Left ventricle myocardium inferior (tissue), 1 donor: Measurements from ENCODE around the gene ZNF688. TPM values are rescaled to one million over a fixed set of nuclear protein-coding genes. Genes with fewer than 3 reads are reported as not detected.
A peak's percentile ranks its signal among the peaks of the same experiment; 100 is the strongest.

Experiments
- DNase-seq: peaks from one replicate; pipeline ENCODE4 v3.0.0-alpha.2; 2020
- H3K27ac ChIP-seq: fragments of 200-600 bp; replicated peaks from 2 replicates; pipeline ENCODE4 v1.8.0; 2021
- H3K27me3 ChIP-seq: fragments of 200-600 bp; 2 replicates; pipeline ENCODE4 v1.8.0; 2021; ENCODE audit warnings: low read depth
- H3K36me3 ChIP-seq: fragments of 200-600 bp; 2 replicates; pipeline ENCODE4 v1.8.0; 2021
- H3K4me1 ChIP-seq: fragments of 200-600 bp; 2 replicates; pipeline ENCODE4 v1.8.0; 2021
- H3K4me3 ChIP-seq: fragments of 200-600 bp; 2 replicates; pipeline ENCODE4 v1.8.0; 2021; ENCODE audit warnings: mild to moderate bottlenecking, moderate library complexity
- H3K9me3 ChIP-seq: fragments of 200-600 bp; replicated peaks from 2 replicates; pipeline ENCODE4 v1.8.0; 2021
- intact Hi-C: fragments of 100-400 bp; cut with micrococcal nuclease; formaldehyde crosslinking; loops from one replicate; pipeline ENCODE4 v1.11.0; 2022
- total RNA-seq: library from RNA; stranded (reverse); fragmentation: NEBNext Ultra II Directional; extraction: Animal tissue kit (Norgen Biotek cat#: 25700); gene quantifications from one replicate; pipeline ENCODE4 v1.2.1, GENCODE V29; 2021
- TF ChIP-seq, protein P1 (sequence below): fragments of 200-600 bp; IDR thresholded peaks from 2 replicates; pipeline ENCODE4 v1.8.0; 2021; ENCODE audit warnings: antibody characterized with exemption, mild to moderate bottlenecking, borderline replicate concordance
- donor health status: DM: no; HTN: yes; CAD: no; lungs with severe emphysema.

The ZNF688 gene
- total RNA-seq, 1 donor from 2014 or later, result 10.8 TPM

DNA sequence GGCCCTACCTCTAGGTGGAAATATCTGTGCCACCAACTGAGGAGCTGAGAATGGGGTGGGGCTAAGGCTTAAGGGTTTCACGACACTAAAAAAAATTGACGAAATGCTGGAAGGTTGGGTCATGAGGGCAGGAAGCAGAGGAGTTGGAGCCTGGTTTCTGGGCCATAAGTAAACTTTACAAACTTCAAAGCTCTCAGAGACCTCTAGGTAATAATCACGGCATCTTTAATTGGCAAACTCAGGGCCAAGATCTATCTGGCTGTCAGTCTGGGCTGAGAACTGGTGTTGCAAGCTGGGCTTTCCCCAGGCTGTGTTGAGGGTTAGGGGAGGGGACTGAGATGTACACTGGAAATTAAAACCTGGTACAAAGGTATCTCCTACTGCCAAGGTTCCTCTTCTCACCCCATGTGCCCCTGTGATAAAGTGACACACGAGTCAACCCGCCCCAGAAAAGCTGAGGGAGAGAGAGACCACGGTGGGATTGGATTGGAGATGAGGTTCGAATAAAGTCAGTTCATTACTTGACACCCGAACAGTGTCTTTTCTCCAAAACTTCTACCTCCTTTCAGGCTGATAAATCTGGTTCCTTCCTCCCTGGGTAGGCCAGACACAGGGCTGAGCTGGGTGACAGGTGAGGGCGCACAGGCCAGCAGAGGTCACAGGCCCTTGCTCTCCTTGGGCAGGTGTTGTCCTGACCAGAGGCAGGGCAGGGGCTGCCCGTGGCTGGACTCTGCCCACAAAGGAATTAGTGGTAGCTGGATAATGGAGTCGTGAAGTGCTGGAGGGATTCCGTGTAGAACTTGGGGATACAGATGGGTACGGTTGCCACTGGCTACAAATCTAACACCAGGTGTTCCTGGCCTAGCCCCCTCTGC is 41.1 kb downstream of the ZNF688 start:
- H3K4me1 ChIP-seq, result peaks cover 44% of the 10 kb centered on the region
- no peak overlapping the region for H3K4me3 ChIP-seq
- TF ChIP-seq, protein P1, sequence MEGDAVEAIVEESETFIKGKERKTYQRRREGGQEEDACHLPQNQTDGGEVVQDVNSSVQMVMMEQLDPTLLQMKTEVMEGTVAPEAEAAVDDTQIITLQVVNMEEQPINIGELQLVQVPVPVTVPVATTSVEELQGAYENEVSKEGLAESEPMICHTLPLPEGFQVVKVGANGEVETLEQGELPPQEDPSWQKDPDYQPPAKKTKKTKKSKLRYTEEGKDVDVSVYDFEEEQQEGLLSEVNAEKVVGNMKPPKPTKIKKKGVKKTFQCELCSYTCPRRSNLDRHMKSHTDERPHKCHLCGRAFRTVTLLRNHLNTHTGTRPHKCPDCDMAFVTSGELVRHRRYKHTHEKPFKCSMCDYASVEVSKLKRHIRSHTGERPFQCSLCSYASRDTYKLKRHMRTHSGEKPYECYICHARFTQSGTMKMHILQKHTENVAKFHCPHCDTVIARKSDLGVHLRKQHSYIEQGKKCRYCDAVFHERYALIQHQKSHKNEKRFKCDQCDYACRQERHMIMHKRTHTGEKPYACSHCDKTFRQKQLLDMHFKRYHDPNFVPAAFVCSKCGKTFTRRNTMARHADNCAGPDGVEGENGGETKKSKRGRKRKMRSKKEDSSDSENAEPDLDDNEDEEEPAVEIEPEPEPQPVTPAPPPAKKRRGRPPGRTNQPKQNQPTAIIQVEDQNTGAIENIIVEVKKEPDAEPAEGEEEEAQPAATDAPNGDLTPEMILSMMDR, result no peak
- peaks cover 20% of the 10 kb centered on the region for H3K36me3 ChIP-seq
- intact Hi-C loops, result no loop called here
- H3K9me3 ChIP-seq, result no peaks in the 10 kb centered on the region
- H3K27ac ChIP-seq, result peak overlapping the region; percentile 16
- H3K27me3 ChIP-seq, result no peaks in the 10 kb centered on the region
- no peak for DNase-seq

DNA sequence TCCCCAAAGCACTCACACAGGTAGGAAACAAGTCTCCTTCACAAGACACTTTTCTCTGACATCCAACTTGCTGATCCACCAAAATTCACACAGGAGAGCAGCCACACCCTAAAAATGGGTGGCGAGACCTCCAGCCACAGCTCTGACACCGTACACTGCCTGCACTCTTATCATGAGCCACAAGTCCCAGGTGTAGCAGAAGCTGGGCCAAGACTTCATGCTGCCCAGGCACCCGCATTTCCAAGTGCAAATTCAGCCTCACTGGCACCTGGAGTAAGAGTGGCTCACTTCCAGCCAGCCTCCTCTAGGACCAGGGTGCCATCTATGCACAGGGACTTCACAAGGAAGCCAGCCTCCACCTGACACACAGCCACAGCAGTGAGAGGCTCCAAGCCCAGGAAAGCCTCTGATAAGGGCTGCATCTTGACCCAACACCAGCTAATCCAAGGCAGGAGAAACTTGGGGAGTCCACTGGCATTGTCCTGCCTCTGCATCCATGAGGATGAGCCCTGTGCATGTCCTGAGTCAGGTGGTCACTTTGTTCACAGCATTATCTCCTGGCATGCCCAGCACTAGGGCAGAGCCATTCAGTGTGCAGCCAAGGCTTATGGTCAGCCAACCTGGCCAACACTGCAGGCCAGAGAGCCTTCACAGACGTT is 42.6 kb downstream of the ZNF688 start:
- peak overlapping the region; percentile 98 for H3K27ac ChIP-seq
- peaks cover 30% of the 10 kb centered on the region for H3K36me3 ChIP-seq
- H3K4me3 ChIP-seq, result no peak overlapping the region
- intact Hi-C loops, result loop anchor here (10.0 kb wide), 1 partner anchor 84 kb away; the partner anchor contains the start of gene SEPHS2
- TF ChIP-seq, protein P1, result no peak
- no peaks in the 10 kb centered on the region for H3K9me3 ChIP-seq
- no peaks in the 10 kb centered on the region for H3K27me3 ChIP-seq
- DNase-seq, result no peak
- H3K4me1 ChIP-seq, result peaks cover 48% of the 10 kb centered on the region

DNA sequence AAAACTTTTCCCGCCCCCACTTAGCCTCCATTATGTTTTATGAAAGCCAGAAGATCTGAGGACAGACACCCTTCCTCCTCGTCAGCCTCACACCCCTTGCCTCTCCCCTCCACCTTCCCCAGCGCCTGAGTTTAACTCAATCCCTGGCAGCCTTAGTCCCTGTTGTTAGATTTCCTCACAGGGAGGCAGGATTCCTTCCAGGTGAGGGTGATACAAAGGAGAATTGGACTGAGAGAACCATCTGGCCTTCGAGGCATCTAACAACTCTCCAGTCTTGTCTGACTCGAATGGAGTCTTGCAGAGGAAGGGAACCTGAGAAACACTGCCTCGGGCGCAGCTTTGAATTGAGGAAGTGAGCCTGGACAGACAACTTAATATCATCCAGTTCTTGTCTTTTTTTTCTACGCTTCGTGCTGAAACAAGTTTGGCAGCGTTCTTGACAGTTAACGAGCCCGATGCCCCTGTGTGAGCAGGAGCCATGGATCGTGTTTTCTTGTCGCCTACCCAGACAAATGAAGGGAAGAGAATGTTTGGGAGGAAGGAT is 43.8 kb downstream of the ZNF688 start:
- Histone ChIP-seq H3K4me3 (peak overlapping the region; percentile 76), H3K27ac (peak overlapping the region; percentile 98), H3K4me1 (peaks cover 41% of the 10 kb centered on the region), H3K27me3 (no peaks in the 10 kb centered on the region), H3K9me3 (no peaks in the 10 kb centered on the region), H3K36me3 (peaks cover 25% of the 10 kb centered on the region)
- no peak for DNase-seq
- TF ChIP-seq, protein P1, result no peak
- intact Hi-C loops, result loop anchor here (10.0 kb wide), 1 partner anchor 83 kb away; the partner anchor contains the start of gene SEPHS2

DNA sequence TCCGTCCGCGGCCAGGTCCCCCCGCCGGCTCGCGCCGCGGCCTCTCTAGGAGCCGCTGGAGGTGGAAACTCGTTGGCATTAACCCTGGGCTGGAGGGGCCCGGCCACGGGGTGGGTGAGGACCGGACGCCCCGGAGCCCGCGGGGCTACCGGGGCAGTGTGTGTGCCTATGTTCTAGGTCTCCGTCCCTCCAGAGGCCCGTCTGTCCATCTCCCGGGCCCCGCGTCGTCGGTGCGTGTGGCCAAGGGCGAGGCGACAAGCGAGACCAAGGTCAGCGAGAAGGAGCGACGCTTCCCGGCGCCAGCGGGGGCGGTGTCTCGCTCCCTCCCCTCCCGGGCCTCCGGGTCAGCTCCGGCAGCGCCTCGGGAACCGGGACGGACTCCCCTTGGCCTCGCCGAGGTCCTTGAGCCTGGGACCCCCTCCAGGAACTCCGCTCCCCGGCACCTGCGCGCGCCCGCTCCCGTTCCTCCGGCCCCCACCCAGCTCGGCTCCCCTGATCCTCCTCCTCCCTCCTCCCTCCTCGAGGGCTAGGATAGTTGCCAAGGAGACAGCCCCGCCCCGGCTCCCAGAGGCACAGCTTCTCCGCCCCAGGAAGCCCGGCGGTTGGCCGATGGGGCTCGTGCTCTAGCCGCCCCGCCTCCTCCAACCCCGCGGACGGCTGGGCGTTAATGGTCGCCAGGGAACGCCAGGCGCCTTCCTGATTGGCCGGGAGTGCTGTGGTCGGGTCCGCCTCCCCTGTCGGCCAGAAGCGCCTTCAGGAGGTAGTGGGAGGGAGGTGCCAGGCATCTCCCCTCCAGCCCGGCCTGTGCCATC is 44.5 kb downstream of the ZNF688 start:
- Histone ChIP-seq H3K4me1 (peaks cover 43% of the 10 kb centered on the region), H3K27me3 (no peaks in the 10 kb centered on the region), H3K36me3 (peaks cover 19% of the 10 kb centered on the region), H3K27ac (peak overlapping the region; percentile 98), H3K9me3 (no peaks in the 10 kb centered on the region), H3K4me3 (peak overlapping the region; percentile 76)
- DNase-seq, result peak; percentile 99
- TF ChIP-seq, protein P1, result peak; percentile 56
- intact Hi-C loops, result loop anchor here (10.0 kb wide), 1 partner anchor 82 kb away; the partner anchor contains the start of gene SEPHS2
